Bronchial epithelial cell (primary cell): ENCODE data around the gene SMCO2. TPM values are rescaled to one million over a fixed set of nuclear protein-coding genes. Genes with fewer than 3 reads are reported as not detected.

Source experiments
- DNase-seq: peaks from one replicate; pipeline ENCODE4 v3.0.0-alpha.2; 2010; ENCODE audit warnings: low read depth
- FAIRE-seq: peaks from 2 replicates; lab custom pipeline; 2011; peaks lifted over from hg19 to GRCh38; lab: Jason Lieb, UNC
- H3K27me3 ChIP-seq: 2 replicates; pipeline ENCODE4 v1.5.1; 2011; ENCODE audit warnings: low read length; ENCODE audit not compliant: control insufficient read depth, insufficient read depth
- H3K36me3 ChIP-seq: 2 replicates; pipeline ENCODE4 v1.5.1; 2011; ENCODE audit warnings: low read length; ENCODE audit not compliant: control insufficient read depth, insufficient read depth
- H3K4me3 ChIP-seq: 2 replicates; pipeline ENCODE4 v1.5.1; 2011; ENCODE audit warnings: mild to moderate bottlenecking, low read depth, low read length, control low read depth
- CTCF ChIP-seq: IDR thresholded peaks from 2 replicates; pipeline ENCODE4 v1.5.1; 2011; ENCODE audit warnings: mild to moderate bottlenecking, moderate library complexity, low read length, control low read depth, inconsistent platforms; ENCODE audit not compliant: insufficient read depth, severe bottlenecking
- total RNA-seq: library from RNA; depleted of rRNA; stranded (reverse); fragments of >200 nt; gene quantifications from 2 replicates; pipeline ENCODE4 v1.2.1, GENCODE V29; 2014

Gene SMCO2
- total RNA-seq, 1 donor from 2014 or later, result 1.8 TPM

- DNase-seq (no peak), FAIRE-seq (no peak)
- no peaks in the 10 kb centered on the region for H3K36me3 ChIP-seq
- H3K27me3 ChIP-seq, result no peaks in the 10 kb centered on the region
- no peak for TF ChIP-seq CTCF
- H3K4me3 ChIP-seq, result no peak overlapping the region
Measured at GRCh38 chr12:27429606-27430005, 16.9 kb upstream of the SMCO2 start.

- no peak for TF ChIP-seq CTCF
- Histone ChIP-seq H3K4me3 (no peak overlapping the region), H3K36me3 (no peaks in the 10 kb centered on the region), H3K27me3 (no peaks in the 10 kb centered on the region)
- FAIRE-seq (no peak), DNase-seq (no peak)
Measured at GRCh38 chr12:27431185-27431584, 15.4 kb upstream of the SMCO2 start.

- TF ChIP-seq CTCF, result peak; percentile 39
- no peak overlapping the region for H3K4me3 ChIP-seq
- no peaks in the 10 kb centered on the region for H3K36me3 ChIP-seq
- FAIRE-seq (no peak), DNase-seq (no peak)
- H3K27me3 ChIP-seq, result no peaks in the 10 kb centered on the region
Measured at GRCh38 chr12:27434673-27435565, 11.6 kb upstream of the SMCO2 start.

- no peak for DNase-seq
- TF ChIP-seq CTCF, result no peak
- Histone ChIP-seq H3K36me3 (no peaks in the 10 kb centered on the region), H3K4me3 (no peak overlapping the region), H3K27me3 (no peaks in the 10 kb centered on the region)
- no peak for FAIRE-seq
Measured at GRCh38 chr12:27436029-27436428, 10.5 kb upstream of the SMCO2 start.

- FAIRE-seq, result no peak
- no peak for TF ChIP-seq CTCF
Measured at GRCh38 chr12:27436768-27437167, 9.8 kb upstream of the SMCO2 start.

GRCh38 chr12:27437839-27438238 lies 8.7 kb upstream of the SMCO2 start:
- FAIRE-seq (peak; percentile 70), DNase-seq (no peak)
- no peaks in the 10 kb centered on the region for H3K36me3 ChIP-seq
- no peak overlapping the region for H3K4me3 ChIP-seq
- no peak for TF ChIP-seq CTCF
- no peaks in the 10 kb centered on the region for H3K27me3 ChIP-seq

More at GRCh38 chr12:27436768-27437167, 9.8 kb upstream of the SMCO2 start:
- H3K27me3 ChIP-seq, result no peaks in the 10 kb centered on the region
- no peak overlapping the region for H3K4me3 ChIP-seq
- no peaks in the 10 kb centered on the region for H3K36me3 ChIP-seq
- DNase-seq, result no peak
